Gastroesophageal sphincter (tissue), 4 donors: ENCODE measurements around the gene PRDM16. TPM values are rescaled to one million over a fixed set of nuclear protein-coding genes. Genes with fewer than 3 reads are reported as not detected.

Experiments used
- ATAC-seq: fragments of 150-250 bp; one replicate; pipeline ENCODE4 v1.9.1; 2016; ENCODE audit warnings: mild to moderate bottlenecking, moderate library complexity
- H3K27ac ChIP-seq, 4 donors: fragments of 200-600 bp; sonication (generic) in 3 of 4; 1 replicate in 3 of 4; 2 replicates in 1 of 4; pipeline ENCODE4 v1.5.1; 2016 to 2019
- H3K27me3 ChIP-seq: fragments of 200-600 bp; sonication (generic); one replicate; pipeline ENCODE4 v1.5.1; 2019
- H3K36me3 ChIP-seq, 2 donors: fragments of 200-600 bp; sonication (generic); one replicate each; pipeline ENCODE4 v1.5.1; 2019; ENCODE audit warnings: control low read depth in 1 of 2
- H3K4me1 ChIP-seq, 3 donors: fragments of 200-600 bp; sonication (generic); 1 replicate in 2 of 3; 2 replicates in 1 of 3; pipeline ENCODE4 v1.5.1; 2016 to 2019; ENCODE audit warnings: control low read depth in 2 of 3
- H3K4me3 ChIP-seq, 2 donors: fragments of 200-600 bp; sonication (generic); one replicate each; pipeline ENCODE4 v1.5.1; 2019; ENCODE audit warnings: mild to moderate bottlenecking in 1 of 2, moderate library complexity in 1 of 2
- H3K9me3 ChIP-seq, 3 donors: fragments of 200-600 bp; sonication (generic); one replicate each; pipeline ENCODE4 v1.5.1; 2017 to 2019; ENCODE audit warnings: control low read depth in 2 of 3
- CTCF ChIP-seq, 4 experiments: fragments of 200-600 bp in 2 of 4; fragments of 450-650 bp in 2 of 4; sonication (generic) in 1 of 4; IDR thresholded peaks; one replicate each; pipeline ENCODE4 v1.5.1; 2017 to 2019; ENCODE audit warnings: antibody characterized with exemption in 4 of 4, mild to moderate bottlenecking in 2 of 4, moderate library complexity in 2 of 4
- EP300 ChIP-seq: sonication (generic); formaldehyde crosslinking; IDR thresholded peaks from one replicate; pipeline ENCODE4 v1.6.1; 2017; ENCODE audit warnings: antibody characterized with exemption, mild to moderate bottlenecking
- POLR2A ChIP-seq, 2 donors: fragments of 450-650 bp; IDR thresholded peaks; one replicate each; pipeline ENCODE4 v1.6.1; 2017; ENCODE audit warnings: antibody characterized with exemption in 2 of 2, mild to moderate bottlenecking in 2 of 2, moderate library complexity in 1 of 2
- POLR2AphosphoS5 ChIP-seq: sonication (generic); formaldehyde crosslinking; IDR thresholded peaks from one replicate; pipeline ENCODE4 v1.6.1; 2017; ENCODE audit warnings: antibody characterized with exemption
- WGBS, 2 donors: methylation state at CpG; one replicate each; pipeline ENCODE4 v1.1.5; 2018; ENCODE audit warnings: low coverage in 1 of 2; 5-methylcytosine and 5-hydroxymethylcytosine counted together
- total RNA-seq, 4 donors: library from RNA; depleted of rRNA; stranded (reverse); fragments of >200 nt; gene quantifications; one replicate each; pipeline ENCODE4 v1.1.0, GENCODE V29; 2016

Gene PRDM16
- total RNA-seq, 4 donors from 2014 or later, result 1.1 to 3.4 (median 1.6) TPM

DNA sequence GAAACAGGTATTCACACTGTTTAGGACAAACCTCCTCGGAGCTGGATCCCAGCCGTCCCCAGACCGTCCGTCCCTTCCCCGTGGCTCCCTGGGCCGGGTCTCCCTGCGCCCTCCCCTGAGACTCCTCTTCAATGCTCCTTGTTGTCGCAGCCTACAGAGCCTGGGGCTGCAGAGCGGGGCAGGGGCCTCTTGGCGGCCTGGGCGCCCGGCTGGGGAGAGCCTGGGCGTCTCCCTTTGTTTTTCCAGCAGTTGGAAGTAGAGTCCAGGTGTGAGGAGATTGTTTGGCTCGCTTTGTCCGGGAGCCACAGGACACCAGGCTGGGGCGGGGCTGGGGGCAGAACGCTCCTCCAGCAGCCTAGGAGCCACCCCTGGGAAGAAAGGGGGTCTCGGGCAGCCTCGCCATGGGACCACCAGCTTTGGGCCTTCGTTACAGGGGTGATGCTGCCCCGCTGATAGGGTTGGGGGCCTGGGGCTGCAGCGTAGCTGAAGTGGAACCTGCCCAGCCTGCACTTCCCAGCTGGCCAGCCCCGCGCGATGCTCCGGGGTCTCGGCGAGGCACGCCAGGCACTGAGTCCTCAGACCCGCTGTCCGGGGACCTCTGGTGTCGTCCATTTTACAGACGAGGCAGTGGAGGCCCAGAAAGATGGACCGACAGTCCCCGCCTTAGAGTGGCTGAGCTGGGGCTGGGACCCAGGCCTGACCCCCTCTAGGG is 66.9 kb downstream of the PRDM16 start:
- ATAC-seq, result no peak
- Histone ChIP-seq H3K4me3 (no peak overlapping the region), H3K36me3 (no peaks in the 10 kb centered on the region), H3K9me3 (no peaks in the 10 kb centered on the region), H3K27me3 (peaks cover 73% of the 10 kb centered on the region), H3K27ac (peak overlapping the region in 1 of 4 donors; percentile 38), H3K4me1 (peaks cover 0 to 27% (median 4%) of the 10 kb centered on the region in 3 donors)
- TF ChIP-seq POLR2AphosphoS5 (no peak), EP300 (no peak), CTCF (IDR thresholded peaks at IDR 0.05) (no peak), POLR2A (IDR thresholded peaks at IDR 0.05) (no peak)
- no CpG with 5 or more reads among the region's 35 CpGs for WGBS, 2 donors

GRCh38 chr1:3136532-3136931 is 67.5 kb downstream of the PRDM16 start:
- Histone ChIP-seq H3K27me3 (peaks cover 79% of the 10 kb centered on the region), H3K9me3 (no peaks in the 10 kb centered on the region), H3K36me3 (no peaks in the 10 kb centered on the region), H3K4me1 (peaks cover 0 to 27% (median 4%) of the 10 kb centered on the region in 3 donors), H3K4me3 (no peak overlapping the region), H3K27ac (no peak overlapping the region)
- ATAC-seq, result no peak
- no CpG with 5 or more reads among the region's 5 CpGs for WGBS, 2 donors
- TF ChIP-seq POLR2AphosphoS5, result no peak
- TF ChIP-seq EP300, result no peak
- TF ChIP-seq CTCF (IDR thresholded peaks at IDR 0.05), result no peak

GRCh38 chr1:3137111-3138100 is 68.4 kb downstream of the PRDM16 start:
- no peak for TF ChIP-seq EP300
- TF ChIP-seq POLR2A (IDR thresholded peaks at IDR 0.05), result no peak
- TF ChIP-seq POLR2AphosphoS5, result no peak
- no peak for TF ChIP-seq CTCF (IDR thresholded peaks at IDR 0.05)
- Histone ChIP-seq H3K4me3 (no peak overlapping the region), H3K27me3 (peaks cover 88% of the 10 kb centered on the region), H3K27ac (no peak overlapping the region), H3K36me3 (no peaks in the 10 kb centered on the region), H3K4me1 (peaks cover 0 to 27% (median 4%) of the 10 kb centered on the region in 3 donors), H3K9me3 (no peaks in the 10 kb centered on the region)
- WGBS, 2 donors, result 73% methylated on average over 8 of the region's 28 CpGs; no CpG with 5 or more reads in 1 of the 2 donors
- ATAC-seq, result no peak

DNA sequence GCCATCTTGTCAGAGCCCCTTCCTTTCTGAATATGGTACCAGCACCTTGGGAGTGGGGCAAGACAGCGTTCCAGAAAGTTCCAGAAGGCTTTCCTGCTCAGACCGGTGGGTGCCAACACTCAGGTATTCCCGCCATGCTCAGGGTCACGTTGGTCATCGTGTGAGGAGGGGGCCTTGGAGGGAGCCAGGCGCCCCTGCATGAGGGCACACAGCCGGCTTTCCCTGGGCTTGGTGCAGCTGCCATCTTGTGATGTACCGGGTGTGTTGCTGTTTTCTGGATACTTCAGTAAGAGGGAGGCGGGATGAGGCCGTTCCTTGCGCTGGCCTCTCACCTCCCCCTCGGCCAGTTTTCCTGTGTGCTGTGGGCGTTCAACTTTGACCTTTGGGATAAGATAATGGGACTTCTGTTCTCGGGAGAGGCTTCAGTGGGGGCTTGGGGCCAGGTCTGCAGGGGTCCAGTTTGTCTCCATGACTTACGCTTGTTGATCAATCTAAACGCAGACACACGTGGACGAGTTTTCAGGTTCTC is 69.7 kb downstream of the PRDM16 start:
- Histone ChIP-seq H3K27me3 (peaks cover 100% of the 10 kb centered on the region), H3K9me3 (no peaks in the 10 kb centered on the region), H3K4me3 (no peak overlapping the region), H3K27ac (no peak overlapping the region), H3K36me3 (no peaks in the 10 kb centered on the region), H3K4me1 (peaks cover 0 to 23% (median 4%) of the 10 kb centered on the region in 3 donors)
- no peak for ATAC-seq
- 80% methylated on average over 1 of the region's 18 CpGs; no CpG with 5 or more reads in 1 of the 2 donors for WGBS, 2 donors
- TF ChIP-seq POLR2AphosphoS5, result no peak
- TF ChIP-seq CTCF (IDR thresholded peaks at IDR 0.05), result no peak
- no peak for TF ChIP-seq EP300
- no peak for TF ChIP-seq POLR2A (IDR thresholded peaks at IDR 0.05)
